Lung (tissue), 12 donors: ENCODE data around the gene SLC35F4. TPM values are rescaled to one million over a fixed set of nuclear protein-coding genes. Genes with fewer than 3 reads are reported as not detected.
A peak's percentile ranks its signal among the peaks of the same experiment; 100 is the strongest.

Experiments
- ATAC-seq: fragments of 200-7000 bp; cut with Tn5 transposase; one replicate; pipeline ENCODE4 v1.9.1; 2020; ENCODE audit warnings: moderate number of reproducible peaks; ENCODE audit not compliant: insufficient read depth, low FRiP score
- DNase-seq, 3 donors: peaks; one replicate each; pipeline ENCODE4 v3.0.0-alpha.2; 2013 to 2017
- H3K27ac ChIP-seq, 2 donors: one replicate each; pipeline ENCODE4 v1.5.1; 2013; ENCODE audit warnings: mild to moderate bottlenecking in 2 of 2, moderate library complexity in 2 of 2, control low read depth in 1 of 2, inconsistent platforms in 1 of 2, low read depth in 1 of 2, low read length in 1 of 2
- H3K27me3 ChIP-seq, 3 donors: one replicate each; pipeline ENCODE4 v1.5.1; 2013; ENCODE audit warnings: low read length in 2 of 3; ENCODE audit not compliant: control insufficient read depth in 3 of 3, insufficient read depth in 3 of 3
- H3K36me3 ChIP-seq, 4 donors: one replicate each; pipeline ENCODE4 v1.5.1; 2013; ENCODE audit warnings: low read length in 4 of 4, mild to moderate bottlenecking in 1 of 4, moderate library complexity in 1 of 4; ENCODE audit not compliant: control insufficient read depth in 4 of 4, insufficient read depth in 4 of 4
- H3K4me1 ChIP-seq, 5 donors: one replicate each; pipeline ENCODE4 v1.5.1; 2013; ENCODE audit warnings: low read length in 5 of 5, mild to moderate bottlenecking in 2 of 5, moderate library complexity in 1 of 5; ENCODE audit not compliant: control insufficient read depth in 5 of 5, insufficient read depth in 5 of 5
- H3K4me3 ChIP-seq: one replicate; pipeline ENCODE4 v1.5.1; 2013; ENCODE audit warnings: mild to moderate bottlenecking, control low read depth, moderate library complexity
- H3K9ac ChIP-seq, 2 donors: one replicate each; pipeline ENCODE4 v1.5.1; 2013; ENCODE audit warnings: low read length in 2 of 2, control low read depth in 1 of 2; ENCODE audit not compliant: insufficient read depth in 1 of 2
- H3K9me3 ChIP-seq, 4 donors: one replicate each; pipeline ENCODE4 v1.5.1; 2013; ENCODE audit warnings: low read length in 3 of 4, mild to moderate bottlenecking in 1 of 4, moderate library complexity in 1 of 4; ENCODE audit not compliant: control insufficient read depth in 4 of 4, insufficient read depth in 3 of 4
- WGBS, 2 donors: extraction: QIAGEN DNeasy Blood & Tissue Kit; methylation state at CpG; one replicate each; pipeline ENCODE4 v1.1.7; 2013; 5-methylcytosine and 5-hydroxymethylcytosine counted together
- polyA plus RNA-seq, 2 donors: library from polyadenylated mRNA; stranded (reverse); fragments of 200-250 nt; gene quantifications; one replicate each; pipeline ENCODE4 v1.2.1, GENCODE V29; 2013
- total RNA-seq, 2 donors: library from RNA; depleted of rRNA in 1 of 2; stranded (reverse); fragments of >200 nt in 1 of 2; gene quantifications; one replicate each; pipeline ENCODE4 v1.2.1, GENCODE V29; 2014 to 2021
- TF ChIP-seq, protein P1 (sequence below): IDR thresholded peaks from 2 replicates; pipeline ENCODE4 v1.5.1; 2012; ENCODE audit warnings: mild to moderate bottlenecking; ENCODE audit errors: control extremely low read depth, extremely low read depth
- donor health status: control.
- donor health status: control.
- donor health status: Bipolar disorder and iron deficiency.
- donor health status: healthy.
- donor health status: DM: yes; HTN: yes; CAD: no.

SLC35F4 gene
- total and polyA plus RNA-seq, 4 donors, result not detected

DNA sequence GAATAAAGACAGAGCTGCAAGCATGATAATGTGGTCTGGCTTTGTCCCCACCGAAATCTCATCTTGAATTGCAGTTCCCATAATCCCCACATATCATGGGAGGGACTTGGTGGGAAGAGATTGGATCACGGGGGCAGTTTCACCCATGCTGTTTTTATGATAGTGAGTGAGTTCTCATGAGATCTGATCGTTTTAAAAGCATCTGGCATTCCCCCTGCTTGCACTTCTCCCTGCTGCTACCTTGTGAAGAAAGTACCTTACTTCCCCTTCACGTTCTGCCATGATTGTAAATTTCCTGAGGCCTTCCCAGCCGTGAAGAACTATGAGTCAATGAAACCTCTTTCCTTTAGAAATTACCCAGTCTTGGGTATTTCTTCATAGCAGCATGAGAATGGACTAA is 158.7 kb downstream of the SLC35F4 start:
- Histone ChIP-seq H3K36me3 (no peaks in the 10 kb centered on the region), H3K27me3 (no peaks in the 10 kb centered on the region), H3K9me3 (peaks cover 0 to 13% (median 0%) of the 10 kb centered on the region in 4 donors), H3K9ac (no peak overlapping the region), H3K4me1 (no peaks in the 10 kb centered on the region), H3K4me3 (no peak overlapping the region), H3K27ac (no peak overlapping the region)
- TF ChIP-seq, protein P1, sequence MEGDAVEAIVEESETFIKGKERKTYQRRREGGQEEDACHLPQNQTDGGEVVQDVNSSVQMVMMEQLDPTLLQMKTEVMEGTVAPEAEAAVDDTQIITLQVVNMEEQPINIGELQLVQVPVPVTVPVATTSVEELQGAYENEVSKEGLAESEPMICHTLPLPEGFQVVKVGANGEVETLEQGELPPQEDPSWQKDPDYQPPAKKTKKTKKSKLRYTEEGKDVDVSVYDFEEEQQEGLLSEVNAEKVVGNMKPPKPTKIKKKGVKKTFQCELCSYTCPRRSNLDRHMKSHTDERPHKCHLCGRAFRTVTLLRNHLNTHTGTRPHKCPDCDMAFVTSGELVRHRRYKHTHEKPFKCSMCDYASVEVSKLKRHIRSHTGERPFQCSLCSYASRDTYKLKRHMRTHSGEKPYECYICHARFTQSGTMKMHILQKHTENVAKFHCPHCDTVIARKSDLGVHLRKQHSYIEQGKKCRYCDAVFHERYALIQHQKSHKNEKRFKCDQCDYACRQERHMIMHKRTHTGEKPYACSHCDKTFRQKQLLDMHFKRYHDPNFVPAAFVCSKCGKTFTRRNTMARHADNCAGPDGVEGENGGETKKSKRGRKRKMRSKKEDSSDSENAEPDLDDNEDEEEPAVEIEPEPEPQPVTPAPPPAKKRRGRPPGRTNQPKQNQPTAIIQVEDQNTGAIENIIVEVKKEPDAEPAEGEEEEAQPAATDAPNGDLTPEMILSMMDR, result no peak
- no peak for ATAC-seq
- DNase-seq, result no peak
- 53 to 59% methylated on average over 5 of the region's 5 CpGs for WGBS, 2 donors

DNA sequence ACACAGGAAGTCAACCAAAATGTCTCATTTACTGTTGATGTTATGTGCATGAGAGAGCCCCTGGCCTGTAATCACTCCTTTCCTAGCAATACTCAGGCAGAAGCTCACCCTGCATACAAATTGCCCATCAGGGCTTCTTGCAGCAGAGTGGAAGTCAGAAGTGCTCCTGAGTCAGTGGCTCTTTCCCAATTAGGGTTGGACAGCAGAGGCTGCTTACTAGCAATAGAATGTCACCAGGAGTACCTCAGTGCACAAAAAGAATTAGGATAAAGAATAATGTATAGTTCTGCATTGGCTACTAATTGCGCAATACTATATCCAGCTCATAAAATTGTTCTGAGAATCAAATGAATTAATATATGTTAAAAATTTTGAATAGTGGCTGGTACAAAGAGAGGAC is 161.1 kb downstream of the SLC35F4 start:
- Histone ChIP-seq H3K27me3 (no peaks in the 10 kb centered on the region), H3K27ac (no peak overlapping the region), H3K9me3 (peaks cover 0 to 4% (median 0%) of the 10 kb centered on the region in 4 donors), H3K4me3 (no peak overlapping the region), H3K9ac (no peak overlapping the region), H3K4me1 (no peaks in the 10 kb centered on the region), H3K36me3 (no peaks in the 10 kb centered on the region)
- DNase-seq (no peak), ATAC-seq (no peak)
- WGBS, 2 donors, result 97 to 98% methylated on average over 1 of the region's 1 CpG
- TF ChIP-seq, protein P1, result no peak

DNA sequence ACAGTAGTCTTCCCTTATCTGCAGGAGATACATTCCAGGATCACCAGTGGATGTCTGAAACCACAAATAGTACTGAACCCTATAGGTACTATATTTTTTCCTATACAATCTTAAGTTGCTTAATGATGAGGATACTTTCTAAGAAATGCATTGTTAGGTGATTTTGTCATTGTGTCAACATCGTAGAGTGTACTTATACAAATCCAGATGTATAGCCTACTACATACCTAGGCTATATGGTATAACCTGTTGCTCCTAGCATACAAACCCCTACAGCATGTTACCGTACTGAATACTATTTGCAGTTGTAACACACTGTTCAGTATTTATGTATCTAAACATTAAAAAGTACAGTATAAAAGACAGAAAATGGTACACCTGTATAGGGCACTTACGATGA is 165.9 kb downstream of the SLC35F4 start:
- TF ChIP-seq, protein P1, result no peak
- no peaks in the 10 kb centered on the region for H3K27me3 ChIP-seq
- H3K27ac ChIP-seq, result no peak overlapping the region
- H3K4me3 ChIP-seq, result no peak overlapping the region
- ATAC-seq (no peak), DNase-seq (no peak)
- no peak overlapping the region for H3K9ac ChIP-seq
- no peaks in the 10 kb centered on the region for H3K9me3 ChIP-seq
- 42 to 62% methylated on average over 3 of the region's 3 CpGs for WGBS, 2 donors
- H3K36me3 ChIP-seq, result no peaks in the 10 kb centered on the region
- no peaks in the 10 kb centered on the region for H3K4me1 ChIP-seq

DNA sequence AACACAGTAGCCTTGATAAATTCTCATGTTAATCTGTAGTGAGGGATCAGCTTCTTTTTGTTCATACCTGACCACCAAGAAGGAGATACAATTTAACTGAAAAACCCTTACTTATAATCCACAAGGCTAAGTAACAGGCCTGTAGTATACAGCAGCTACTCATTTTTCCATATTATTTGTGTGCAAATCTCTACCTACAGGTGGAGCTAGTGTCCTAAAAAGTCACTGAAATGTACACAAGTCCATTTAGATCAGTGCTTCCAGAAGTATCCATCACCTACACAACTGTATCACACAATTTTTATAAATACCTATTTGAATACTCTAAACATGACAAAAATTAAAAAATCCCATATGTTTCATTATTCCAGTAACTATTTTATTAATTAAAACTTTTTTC is 173.2 kb downstream of the SLC35F4 start:
- DNase-seq, result peak in 2 of 3 donors; percentile 7 to 33
- Histone ChIP-seq H3K36me3 (no peaks in the 10 kb centered on the region), H3K9ac (no peak overlapping the region), H3K9me3 (no peaks in the 10 kb centered on the region), H3K4me1 (no peaks in the 10 kb centered on the region), H3K27me3 (no peaks in the 10 kb centered on the region), H3K4me3 (no peak overlapping the region), H3K27ac (no peak overlapping the region)
- TF ChIP-seq, protein P1, result no peak
- no peak for ATAC-seq
